GM12892 (cell line): ENCODE data around the gene ZNF414.

Experiments
- POLR2AphosphoS5 ChIP-seq: IDR thresholded peaks from 2 replicates; pipeline ENCODE4 v1.6.1; 2011; ENCODE audit warnings: low read depth, low read length, control low read depth
- TAF1 ChIP-seq: IDR thresholded peaks from 2 replicates; pipeline ENCODE4 v1.6.1; 2011; ENCODE audit warnings: low read depth, mild to moderate bottlenecking, control low read depth, low read length, borderline replicate concordance

- TF ChIP-seq POLR2AphosphoS5 (no peak), TAF1 (no peak)
Measured at GRCh38 chr19:8460516-8461298, 53.3 kb downstream of the ZNF414 start.
